ENCODE measurements around the gene MMD2. TPM values are rescaled to one million over a fixed set of nuclear protein-coding genes. Genes with fewer than 3 reads are reported as not detected.

MMD2 gene
- total and polyA plus RNA-seq, 2 donors (not counting 1 experiment from before 2014, with no cell fraction given): not detected

DNA sequence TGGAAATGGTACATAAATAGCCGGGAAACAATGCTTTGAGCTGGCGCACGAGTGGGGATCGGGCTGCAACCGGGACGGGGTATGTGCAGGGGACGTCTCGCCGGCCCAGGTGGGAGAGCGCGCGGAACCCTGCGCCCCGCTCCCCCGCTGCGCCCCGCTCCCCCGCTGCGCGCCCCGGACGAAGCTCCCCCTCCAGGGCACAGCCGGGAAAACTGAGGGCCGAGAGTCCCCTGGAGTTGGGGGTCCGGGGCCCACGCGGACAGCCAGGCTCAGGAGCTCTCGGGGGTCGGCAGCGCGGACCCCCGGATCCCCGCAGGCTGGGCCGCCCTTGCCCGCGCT lies 76.0 kb downstream of the MMD2 start:
- Histone ChIP-seq H3K36me3 (ENCODE audit: control insufficient read depth, insufficient read depth, low read length) (no peaks in the 10 kb centered on the region), H2AFZ (ENCODE audit: low read length) (peak overlapping the region; percentile 94), H3K27me3 (ENCODE audit: control insufficient read depth, insufficient read depth, low read length) (no peaks in the 10 kb centered on the region), H3K4me1 (ENCODE audit: control insufficient read depth, extremely low read depth, insufficient read depth, low read length) (peaks cover 8% of the 10 kb centered on the region), H3K9ac (ENCODE audit: insufficient read depth, low read length) (peak overlapping the region; percentile 66), H3K4me2 (ENCODE audit: extremely low read depth, insufficient read depth, low read length) (peak overlapping the region; percentile 99), H3K79me2 (ENCODE audit: control insufficient read depth, insufficient read depth, low read length) (no peaks in the 10 kb centered on the region), H3K27ac (ENCODE audit: insufficient read depth, low read length) (peak overlapping the region; percentile 87), H4K20me1 (ENCODE audit: control insufficient read depth, extremely low read depth, insufficient read depth, low read length) (no peaks in the 10 kb centered on the region), H3K4me3 (replicated peaks in 1 of 4; ENCODE audit: control extremely low read depth in 1 of 4, insufficient read depth in 1 of 4, low read depth in 3 of 4, low read length in 4 of 4) (peak overlapping the region; percentile 34 to 59 (median 54)), H3K9me3 (ENCODE audit: control insufficient read depth, insufficient read depth, low read depth, low read length) (no peaks in the 10 kb centered on the region)
- DNase-seq (ENCODE audit: low read depth in 2 of 2): no peak
- TF ChIP-seq, protein P1, sequence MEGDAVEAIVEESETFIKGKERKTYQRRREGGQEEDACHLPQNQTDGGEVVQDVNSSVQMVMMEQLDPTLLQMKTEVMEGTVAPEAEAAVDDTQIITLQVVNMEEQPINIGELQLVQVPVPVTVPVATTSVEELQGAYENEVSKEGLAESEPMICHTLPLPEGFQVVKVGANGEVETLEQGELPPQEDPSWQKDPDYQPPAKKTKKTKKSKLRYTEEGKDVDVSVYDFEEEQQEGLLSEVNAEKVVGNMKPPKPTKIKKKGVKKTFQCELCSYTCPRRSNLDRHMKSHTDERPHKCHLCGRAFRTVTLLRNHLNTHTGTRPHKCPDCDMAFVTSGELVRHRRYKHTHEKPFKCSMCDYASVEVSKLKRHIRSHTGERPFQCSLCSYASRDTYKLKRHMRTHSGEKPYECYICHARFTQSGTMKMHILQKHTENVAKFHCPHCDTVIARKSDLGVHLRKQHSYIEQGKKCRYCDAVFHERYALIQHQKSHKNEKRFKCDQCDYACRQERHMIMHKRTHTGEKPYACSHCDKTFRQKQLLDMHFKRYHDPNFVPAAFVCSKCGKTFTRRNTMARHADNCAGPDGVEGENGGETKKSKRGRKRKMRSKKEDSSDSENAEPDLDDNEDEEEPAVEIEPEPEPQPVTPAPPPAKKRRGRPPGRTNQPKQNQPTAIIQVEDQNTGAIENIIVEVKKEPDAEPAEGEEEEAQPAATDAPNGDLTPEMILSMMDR (conservative IDR thresholded peaks at IDR 0.05 in 1 of 2, IDR thresholded peaks at IDR 0.05 in 1 of 2; ENCODE audit: low read depth in 1 of 2, low read length in 2 of 2): no peak
- TF ChIP-seq EZH2 (IDR thresholded peaks at IDR 0.05; ENCODE audit: low read length, missing control alignments): no peak

DNA sequence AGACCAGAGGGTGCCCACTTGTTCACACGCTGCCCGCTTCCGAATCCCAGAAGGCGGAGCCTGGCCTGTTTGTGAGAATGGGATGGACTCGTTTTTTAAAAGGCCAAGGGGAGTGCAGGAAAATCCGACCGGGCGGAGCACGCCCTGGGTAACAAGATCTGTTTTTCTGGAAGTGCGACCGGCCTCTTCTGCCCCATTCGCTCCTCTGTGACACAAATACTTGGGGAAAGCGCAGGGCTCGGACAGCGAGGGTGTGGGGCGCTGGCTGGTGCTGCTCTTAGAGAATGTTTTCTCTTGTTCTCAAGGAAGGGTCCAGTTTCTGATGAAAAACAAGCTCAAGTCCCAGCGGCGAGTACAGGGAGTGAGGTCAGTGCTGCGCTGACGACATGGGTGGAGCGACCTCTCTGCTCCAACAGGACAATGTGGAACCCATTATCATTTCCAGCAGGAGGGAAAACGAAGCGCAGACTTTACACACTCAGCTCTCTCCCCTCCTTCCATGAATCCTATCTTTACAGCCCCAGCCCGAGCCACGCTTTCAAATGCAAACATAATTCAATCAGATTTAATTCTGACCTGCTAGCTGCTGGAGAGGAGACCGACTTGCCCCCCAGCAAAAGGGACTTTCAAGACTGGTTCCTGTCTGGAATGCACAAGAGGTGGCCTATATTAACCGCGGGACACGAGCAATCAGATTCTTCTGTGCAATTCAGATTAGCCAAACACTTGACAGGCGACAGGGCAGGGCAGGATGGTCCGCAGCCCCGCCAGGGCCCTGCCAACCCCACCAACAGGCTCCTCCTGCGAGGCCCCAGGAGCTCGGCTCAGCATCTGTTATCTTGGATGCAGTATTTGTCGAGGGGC lies 76.6 kb downstream of the MMD2 start:
- no peak for TF ChIP-seq EZH2 (IDR thresholded peaks at IDR 0.05; ENCODE audit: low read length, missing control alignments)
- TF ChIP-seq, protein P1 (conservative IDR thresholded peaks at IDR 0.05 in 1 of 2, IDR thresholded peaks at IDR 0.05 in 1 of 2; ENCODE audit: low read depth in 1 of 2, low read length in 2 of 2): no peak
- Histone ChIP-seq H2AFZ (ENCODE audit: low read length) (peak overlapping the region; percentile 94), H3K36me3 (ENCODE audit: control insufficient read depth, insufficient read depth, low read length) (no peaks in the 10 kb centered on the region), H3K4me3 (replicated peaks in 1 of 4; ENCODE audit: control extremely low read depth in 1 of 4, insufficient read depth in 1 of 4, low read depth in 3 of 4, low read length in 4 of 4) (peak overlapping the region; percentile 34 to 59 (median 54)), H3K27me3 (ENCODE audit: control insufficient read depth, insufficient read depth, low read length) (no peaks in the 10 kb centered on the region), H3K9me3 (ENCODE audit: control insufficient read depth, insufficient read depth, low read depth, low read length) (no peaks in the 10 kb centered on the region), H3K27ac (ENCODE audit: insufficient read depth, low read length) (peak overlapping the region; percentile 87), H3K79me2 (ENCODE audit: control insufficient read depth, insufficient read depth, low read length) (no peaks in the 10 kb centered on the region), H3K4me1 (ENCODE audit: control insufficient read depth, extremely low read depth, insufficient read depth, low read length) (peaks cover 8% of the 10 kb centered on the region), H3K4me2 (ENCODE audit: extremely low read depth, insufficient read depth, low read length) (peak overlapping the region; percentile 99), H3K9ac (ENCODE audit: insufficient read depth, low read length) (peak overlapping the region; percentile 66), H4K20me1 (ENCODE audit: control insufficient read depth, extremely low read depth, insufficient read depth, low read length) (no peaks in the 10 kb centered on the region)
- peak; percentile 61 to 78 for DNase-seq (ENCODE audit: low read depth in 2 of 2)

DNA sequence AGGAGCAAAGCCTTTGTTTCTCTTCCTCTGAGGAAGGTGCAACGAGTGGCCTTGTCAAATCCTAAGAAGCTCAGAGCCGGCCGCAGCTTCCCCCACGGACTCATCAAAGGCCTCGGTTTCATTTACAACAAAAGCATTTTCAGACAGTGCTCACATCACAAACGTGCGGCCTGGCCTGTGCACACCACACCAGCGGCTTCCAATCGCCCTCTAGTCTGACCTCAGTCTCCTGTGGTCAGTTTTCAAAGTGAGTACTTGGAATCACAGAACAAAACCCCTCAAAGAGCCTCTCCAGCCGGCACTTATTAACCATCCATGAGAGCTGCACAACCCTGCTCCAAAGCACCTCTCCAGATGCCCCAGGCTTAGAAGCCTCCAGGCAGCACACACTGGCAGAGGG lies 78.8 kb downstream of the MMD2 start:
- H3K79me2 ChIP-seq (ENCODE audit: control insufficient read depth, insufficient read depth, low read length): no peaks in the 10 kb centered on the region
- peak in 1 of 2 donors; percentile 20 for DNase-seq (ENCODE audit: low read depth in 2 of 2)
- H3K4me2 ChIP-seq (ENCODE audit: extremely low read depth, insufficient read depth, low read length): no peak overlapping the region
- H3K4me3 ChIP-seq (replicated peaks in 1 of 4; ENCODE audit: control extremely low read depth in 1 of 4, insufficient read depth in 1 of 4, low read depth in 3 of 4, low read length in 4 of 4): no peak overlapping the region
- no peaks in the 10 kb centered on the region for H4K20me1 ChIP-seq (ENCODE audit: control insufficient read depth, extremely low read depth, insufficient read depth, low read length)
- peaks cover 8% of the 10 kb centered on the region for H3K4me1 ChIP-seq (ENCODE audit: control insufficient read depth, extremely low read depth, insufficient read depth, low read length)
- no peaks in the 10 kb centered on the region for H3K27me3 ChIP-seq (ENCODE audit: control insufficient read depth, insufficient read depth, low read length)
- TF ChIP-seq EZH2 (IDR thresholded peaks at IDR 0.05; ENCODE audit: low read length, missing control alignments): no peak
- TF ChIP-seq, protein P1 (conservative IDR thresholded peaks at IDR 0.05 in 1 of 2, IDR thresholded peaks at IDR 0.05 in 1 of 2; ENCODE audit: low read depth in 1 of 2, low read length in 2 of 2): no peak
- no peaks in the 10 kb centered on the region for H3K36me3 ChIP-seq (ENCODE audit: control insufficient read depth, insufficient read depth, low read length)
- no peak overlapping the region for H3K9ac ChIP-seq (ENCODE audit: insufficient read depth, low read length)
- no peaks in the 10 kb centered on the region for H3K9me3 ChIP-seq (ENCODE audit: control insufficient read depth, insufficient read depth, low read depth, low read length)
- H2AFZ ChIP-seq (ENCODE audit: low read length): no peak overlapping the region
- H3K27ac ChIP-seq (ENCODE audit: insufficient read depth, low read length): no peak overlapping the region

Data from fibroblast of lung (primary cell).